Adipose tissue (tissue), 3 donors: ENCODE measurements around the gene NID1. TPM values are rescaled to one million over a fixed set of nuclear protein-coding genes. Genes with fewer than 3 reads are reported as not detected.

Experiments used
- H3K27ac ChIP-seq: one replicate; pipeline ENCODE4 v1.5.1; 2013; ENCODE audit warnings: low read depth, low read length
- WGBS, 3 donors: extraction: QIAGEN DNeasy Blood & Tissue Kit; methylation state at CpG; one replicate each; pipeline ENCODE4 v1.1.7; 2013; 5-methylcytosine and 5-hydroxymethylcytosine counted together
- polyA plus RNA-seq, 3 donors: library from polyadenylated mRNA; stranded (reverse); fragments of 200-250 nt; gene quantifications; one replicate each; pipeline ENCODE4 v1.2.3, GENCODE V29; 2013
- donor health status: healthy with polysubstance abuse.
- donor health status: Bipolar disorder and iron deficiency.
- donor health status: healthy.

The NID1 gene
- polyA plus RNA-seq = 100 to 1,000 TPM in 1 of 3 donors, 10 to 100 TPM in 2; 25.8 to 143 (median 66.6) TPM

- peak within 1 kb of the TSS; percentile 13 for H3K27ac ChIP-seq
- 1 to 2% (median 2%) methylated on average over 67 to 100 of the region's 100 CpGs for WGBS, 3 donors
These were observed at the start of gene NID1 for GRCh38 chr1:236064674-236065508. NID1 (minus strand) TSS chr1:236065090; CDS start chr1:236065079, 11 bp downstream.

GRCh38 chr1:236114076-236114747, 49.3 kb upstream of the NID1 start:
- H3K27ac ChIP-seq = no peak overlapping the region
- 84 to 96% (median 88%) methylated on average over 5 of the region's 5 CpGs for WGBS, 3 donors

GRCh38 chr1:236113324-236114032, 48.6 kb upstream of the NID1 start:
- H3K27ac ChIP-seq = no peak overlapping the region
- WGBS, 3 donors = 73 to 84% (median 81%) methylated on average over 15 of the region's 15 CpGs

GRCh38 chr1:236112332-236112627, 47.4 kb upstream of the NID1 start:
- no peak overlapping the region for H3K27ac ChIP-seq
- 89 to 90% (median 89%) methylated on average over 6 of the region's 6 CpGs for WGBS, 3 donors

- no peak overlapping the region for H3K27ac ChIP-seq
- 83 to 89% (median 87%) methylated on average over 16 to 17 of the region's 17 CpGs for whole genome bisulfite sequencing, 3 donors
These were observed 46.8 kb upstream of the NID1 start for GRCh38 chr1:236111527-236112331.

- H3K27ac ChIP-seq = no peak overlapping the region
- WGBS, 3 donors = 67 to 77% (median 74%) methylated on average over 13 of the region's 13 CpGs
These were observed 45.2 kb upstream of the NID1 start for GRCh38 chr1:236110137-236110536.

GRCh38 chr1:236108027-236108648, 43.2 kb upstream of the NID1 start:
- 82 to 88% (median 85%) methylated on average over 7 of the region's 7 CpGs for WGBS, 3 donors

GRCh38 chr1:236107121-236107907, 42.4 kb upstream of the NID1 start:
- H3K27ac ChIP-seq = no peak overlapping the region
- 51 to 77% (median 71%) methylated on average over 9 of the region's 9 CpGs for WGBS, 3 donors

More at GRCh38 chr1:236108027-236108648, 43.2 kb upstream of the NID1 start:
- H3K27ac ChIP-seq = no peak overlapping the region

GRCh38 chr1:236103646-236104218, 38.8 kb upstream of the NID1 start:
- WGBS, 3 donors = 20 to 22% (median 22%) methylated on average over 13 of the region's 13 CpGs
- no peak overlapping the region for H3K27ac ChIP-seq

- no peak overlapping the region for H3K27ac ChIP-seq
- WGBS, 3 donors = 14 to 30% (median 30%) methylated on average over 7 of the region's 7 CpGs
These were observed 38.2 kb upstream of the NID1 start for GRCh38 chr1:236103059-236103458.

- 76 to 80% (median 79%) methylated on average over 10 to 11 of the region's 11 CpGs for WGBS, 3 donors
- no peak overlapping the region for H3K27ac ChIP-seq
These were observed 37.7 kb upstream of the NID1 start for GRCh38 chr1:236102611-236103010.

- 79 to 89% (median 87%) methylated on average over 10 of the region's 10 CpGs for WGBS, 3 donors
- H3K27ac ChIP-seq = no peak overlapping the region
These were observed 36.6 kb upstream of the NID1 start for GRCh38 chr1:236101233-236102200.

- no peak overlapping the region for H3K27ac ChIP-seq
- 87 to 94% (median 92%) methylated on average over 15 of the region's 15 CpGs for WGBS, 3 donors
These were observed 35.9 kb upstream of the NID1 start for GRCh38 chr1:236100799-236101198.

GRCh38 chr1:236099355-236099974, 34.6 kb upstream of the NID1 start:
- WGBS, 3 donors = 51 to 60% (median 53%) methylated on average over 12 of the region's 12 CpGs
- H3K27ac ChIP-seq = no peak overlapping the region

- H3K27ac ChIP-seq = no peak overlapping the region
- 88 to 97% (median 93%) methylated on average over 1 of the region's 1 CpG for WGBS, 3 donors
These were observed 33.4 kb upstream of the NID1 start for GRCh38 chr1:236098267-236098666.
